GM12873 (cell line): ENCODE results near the gene SOX1.

Experiments
- TF ChIP-seq, protein P1 (sequence below): IDR thresholded peaks from 2 replicates; pipeline ENCODE4 v1.5.1; 2012; ENCODE audit warnings: low read depth, mild to moderate bottlenecking, moderate library complexity, low read length, control low read depth; ENCODE audit not compliant: insufficient read depth; ENCODE audit errors: missing control alignments

SOX1 gene

DNA sequence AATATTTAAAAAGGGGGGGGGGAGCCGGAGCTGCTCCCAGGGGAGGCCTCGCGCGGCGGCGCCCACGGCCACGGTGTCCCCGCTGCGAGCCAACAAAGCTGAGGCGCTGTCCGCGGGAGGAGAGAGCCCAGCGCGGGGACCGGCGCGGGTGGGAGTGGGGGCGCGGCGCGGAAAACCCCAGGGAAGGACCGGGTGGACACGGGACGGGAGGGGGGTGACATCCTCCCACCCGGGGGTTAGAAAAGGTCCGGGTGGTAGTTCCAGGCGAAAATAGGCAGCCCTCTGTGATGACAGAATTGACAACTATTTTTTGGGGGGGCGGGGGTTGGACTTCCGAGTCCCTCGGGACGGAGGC lies 11.1 kb upstream of the SOX1 start:
- TF ChIP-seq, protein P1, sequence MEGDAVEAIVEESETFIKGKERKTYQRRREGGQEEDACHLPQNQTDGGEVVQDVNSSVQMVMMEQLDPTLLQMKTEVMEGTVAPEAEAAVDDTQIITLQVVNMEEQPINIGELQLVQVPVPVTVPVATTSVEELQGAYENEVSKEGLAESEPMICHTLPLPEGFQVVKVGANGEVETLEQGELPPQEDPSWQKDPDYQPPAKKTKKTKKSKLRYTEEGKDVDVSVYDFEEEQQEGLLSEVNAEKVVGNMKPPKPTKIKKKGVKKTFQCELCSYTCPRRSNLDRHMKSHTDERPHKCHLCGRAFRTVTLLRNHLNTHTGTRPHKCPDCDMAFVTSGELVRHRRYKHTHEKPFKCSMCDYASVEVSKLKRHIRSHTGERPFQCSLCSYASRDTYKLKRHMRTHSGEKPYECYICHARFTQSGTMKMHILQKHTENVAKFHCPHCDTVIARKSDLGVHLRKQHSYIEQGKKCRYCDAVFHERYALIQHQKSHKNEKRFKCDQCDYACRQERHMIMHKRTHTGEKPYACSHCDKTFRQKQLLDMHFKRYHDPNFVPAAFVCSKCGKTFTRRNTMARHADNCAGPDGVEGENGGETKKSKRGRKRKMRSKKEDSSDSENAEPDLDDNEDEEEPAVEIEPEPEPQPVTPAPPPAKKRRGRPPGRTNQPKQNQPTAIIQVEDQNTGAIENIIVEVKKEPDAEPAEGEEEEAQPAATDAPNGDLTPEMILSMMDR: no peak

DNA sequence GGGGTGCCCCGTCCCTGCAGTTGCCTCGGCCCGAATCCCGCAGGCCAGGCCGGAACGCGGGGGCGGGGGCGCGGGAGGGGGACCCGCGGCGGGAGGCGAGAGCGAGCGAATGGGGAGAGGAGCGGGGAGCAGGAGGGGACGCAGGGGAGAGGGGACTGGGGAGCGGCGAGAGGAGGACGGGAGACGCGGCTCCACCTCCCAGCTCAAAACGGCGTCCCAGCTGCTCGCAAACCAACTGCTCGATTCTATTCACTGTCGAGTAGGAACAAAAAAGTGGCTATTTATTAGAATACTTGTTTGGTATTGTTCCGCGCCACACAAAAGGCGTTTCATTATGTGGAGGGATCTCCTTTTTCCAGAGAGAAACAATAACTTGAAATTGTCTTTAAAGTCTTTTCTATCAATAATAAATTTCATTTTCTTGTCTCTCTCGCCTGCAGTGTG lies 10.6 kb upstream of the SOX1 start:
- TF ChIP-seq, protein P1: no peak

DNA sequence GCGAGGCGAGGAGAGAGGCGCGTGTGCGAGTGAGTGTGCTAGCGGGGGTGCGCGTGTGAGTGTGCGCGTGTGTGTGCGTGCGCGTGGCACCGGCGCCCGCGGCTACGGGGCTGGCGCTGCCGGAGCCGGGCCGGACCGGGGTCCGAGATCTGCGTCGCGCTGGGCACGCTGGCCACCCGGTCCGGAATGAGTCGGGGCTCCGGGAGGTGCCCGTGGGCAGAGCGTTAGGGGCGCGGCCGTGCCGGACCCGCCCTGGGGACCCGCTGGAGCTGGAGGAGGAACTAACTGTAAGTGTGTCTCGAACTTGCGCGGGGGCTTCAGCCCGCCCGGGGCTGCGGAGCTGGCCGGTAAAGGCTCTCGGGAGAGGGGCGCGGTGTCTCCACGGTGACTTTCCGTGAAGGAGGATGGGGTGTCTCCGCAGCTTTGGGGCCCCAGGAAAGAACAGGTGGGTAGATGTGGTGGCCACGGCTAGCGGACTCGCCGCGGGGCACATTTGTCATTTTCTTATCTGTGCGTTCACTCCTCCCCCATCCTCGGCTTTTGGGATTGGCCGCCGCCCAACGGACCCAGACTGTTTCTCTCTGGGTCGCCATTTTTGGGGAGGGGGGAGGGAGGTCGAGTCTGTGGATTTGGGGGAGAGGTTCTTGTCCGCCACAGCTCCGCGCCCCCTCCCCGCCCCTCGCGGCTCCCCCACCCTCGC lies 10.1 kb upstream of the SOX1 start:
- TF ChIP-seq, protein P1: no peak

DNA sequence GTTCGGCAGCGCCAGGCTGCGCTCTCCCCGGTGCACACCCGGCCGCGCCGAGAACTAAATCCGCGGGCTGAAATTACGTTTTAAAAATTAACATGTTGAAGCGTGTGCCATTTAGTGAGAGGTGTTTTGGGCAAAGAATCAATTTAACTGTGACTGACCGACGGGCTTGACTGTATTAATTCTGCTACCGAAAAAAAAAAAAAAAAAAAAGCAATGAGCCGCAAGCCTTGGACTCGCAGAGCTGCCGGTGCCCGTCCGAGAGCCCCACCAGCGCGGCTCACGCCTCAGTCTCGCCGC lies 9.6 kb upstream of the SOX1 start:
- TF ChIP-seq, protein P1: no peak

DNA sequence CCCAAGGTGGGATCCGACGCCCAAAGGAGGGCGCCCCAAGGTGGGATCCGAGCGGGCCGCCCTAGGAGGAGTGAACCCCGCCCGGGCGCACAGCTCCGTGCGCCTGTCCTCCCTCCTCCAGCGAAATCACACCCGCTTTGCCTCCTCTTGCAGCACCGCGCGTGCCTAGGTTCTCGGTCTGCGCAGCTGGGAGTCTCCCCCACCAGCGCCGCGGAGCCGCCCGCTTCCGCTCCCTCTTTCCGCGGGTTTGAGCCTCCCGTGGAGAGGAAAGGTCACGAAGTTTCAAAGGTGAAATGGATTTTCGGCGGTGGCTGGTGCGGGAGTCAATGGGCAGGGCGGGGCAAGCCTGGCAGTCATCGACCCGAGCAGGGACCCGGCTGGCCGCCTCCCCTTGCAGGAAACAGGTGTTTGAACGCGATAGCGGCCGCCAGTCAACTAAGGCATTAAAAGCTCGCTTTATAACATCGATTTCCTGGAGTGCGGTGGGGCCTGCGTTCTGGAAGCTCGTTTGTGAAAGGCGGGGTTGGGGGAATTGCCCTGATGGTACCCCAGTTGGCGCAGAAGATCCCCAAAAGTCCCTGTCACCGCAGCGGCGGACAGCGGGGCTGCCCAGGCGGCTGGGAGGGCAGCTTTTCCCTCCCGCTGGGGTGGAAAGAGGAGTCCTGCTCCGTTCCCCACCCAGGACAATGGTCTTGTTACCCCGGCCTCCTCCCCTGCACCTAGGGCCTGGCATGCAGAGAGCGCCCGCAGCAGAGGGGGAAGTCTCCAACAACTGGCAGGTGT lies 9.0 kb upstream of the SOX1 start:
- TF ChIP-seq, protein P1: no peak

DNA sequence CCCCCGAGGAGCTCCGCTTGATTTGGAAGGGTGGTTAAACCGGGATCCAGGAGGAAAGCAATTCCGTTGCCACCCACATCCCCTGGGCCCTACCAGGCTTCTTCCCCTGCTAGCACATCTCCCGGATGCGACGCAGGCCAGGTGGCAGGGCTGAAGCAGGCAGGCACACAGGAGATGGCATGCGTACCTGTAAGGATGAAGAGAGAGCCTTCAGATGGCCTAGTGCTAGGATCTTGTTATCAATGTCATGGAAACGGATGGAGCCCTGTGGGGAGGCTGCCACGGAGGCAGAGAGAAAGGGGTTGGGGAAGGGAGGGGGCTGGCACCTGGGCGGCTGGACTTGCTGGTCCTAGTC lies 8.5 kb upstream of the SOX1 start:
- TF ChIP-seq, protein P1: no peak

DNA sequence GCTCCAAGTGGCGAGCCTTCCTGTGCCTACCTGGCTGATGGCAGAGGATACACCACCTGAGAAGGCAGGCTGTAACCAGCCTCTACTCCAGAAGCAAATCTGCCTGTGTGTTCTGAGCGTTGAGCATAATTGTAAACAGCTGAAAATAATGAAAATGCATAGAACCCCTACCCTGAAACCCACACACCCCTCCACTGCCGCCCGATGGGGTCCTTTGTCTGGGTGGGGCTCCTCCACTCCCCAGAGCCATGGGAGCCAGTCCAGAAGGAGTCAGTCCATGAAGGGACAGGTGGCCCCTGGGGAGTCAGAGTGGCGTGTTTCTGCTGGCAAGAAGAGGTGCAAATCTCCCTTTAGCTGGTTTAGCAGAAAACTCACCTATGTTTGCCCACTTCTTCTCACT lies 8.0 kb upstream of the SOX1 start:
- TF ChIP-seq, protein P1: no peak
